Activated naive CD8-positive, alpha-beta T cell treated with anti-CD3 and anti-CD28 coated beads, Interleukin-2, amount 10 ng/mL, durations not matched to agents 7 days and 5 days (primary cell): ENCODE data around the gene XAGE2. TPM values are rescaled to one million over a fixed set of nuclear protein-coding genes. Genes with fewer than 3 reads are reported as not detected.
"Not testable (repeated sequence)": the region's sequence is repeated elsewhere in the genome, so short reads cannot be mapped to it uniquely, and the experiment has no call there.

Source experiments
- ATAC-seq: fragments of 150-1000 bp; cut with Tn5 transposase; one replicate; pipeline ENCODE4 v1.10.0; 2021; ENCODE audit warnings: low read depth, moderate library complexity
- POLR2A ChIA-PET: fragments of 350-600 bp; sonication (Branson Sonifier 250); formaldehyde crosslinking; loops from one replicate; lab custom pipeline; 2021; ENCODE audit warnings: antibody characterized with exemption; lab: Charles Lee
- DNase-seq: peaks from one replicate; pipeline ENCODE4 v3.0.0; 2021
- H3K27ac Mint-ChIP-seq: one replicate; pipeline ENCODE4 v1.8.0; 2022; ENCODE audit warnings: mild to moderate bottlenecking, mixed read lengths
- H3K27me3 Mint-ChIP-seq: one replicate; pipeline ENCODE4 v1.8.0; 2022; ENCODE audit warnings: mild to moderate bottlenecking, moderate library complexity, mixed read lengths
- H3K36me3 Mint-ChIP-seq: one replicate; pipeline ENCODE4 v1.8.0; 2021; ENCODE audit warnings: mild to moderate bottlenecking, mixed read lengths
- H3K4me1 Mint-ChIP-seq: one replicate; pipeline ENCODE4 v1.8.0; 2021; ENCODE audit warnings: mixed read lengths
- H3K4me3 Mint-ChIP-seq: one replicate; pipeline ENCODE4 v1.8.0; 2022; ENCODE audit warnings: mild to moderate bottlenecking, moderate library complexity, mixed read lengths
- H3K9me3 Mint-ChIP-seq: one replicate; pipeline ENCODE4 v1.8.0; 2021; ENCODE audit warnings: mixed read lengths
- total RNA-seq, 2 experiments: library from RNA; stranded (reverse); gene quantifications; one replicate each; pipeline ENCODE4 v1.2.3, GENCODE V29; 2021

Gene XAGE2
- not detected for total RNA-seq

- ATAC-seq (no peak), DNase-seq (no peak)
- Mint-ChIP-seq H3K4me1 (no peaks in the 10 kb centered on the region), H3K27me3 (peaks cover 2% of the 10 kb centered on the region), H3K9me3 (no peaks in the 10 kb centered on the region), H3K27ac (no peak within 1 kb of the TSS), H3K4me3 (no peak within 1 kb of the TSS), H3K36me3 (no peaks in the 10 kb centered on the region)
- POLR2A ChIA-PET: no interaction called here
Observed at GRCh38 chrX:52368368-52369055, at the start of gene XAGE2. Gene XAGE2 (plus strand): TSS chrX:52369021. CDS start chrX:52370015, 994 bp downstream.

- Mint-ChIP-seq H3K4me3 (no peak overlapping the region), H3K4me1 (no peaks in the 10 kb centered on the region), H3K27ac (no peak overlapping the region), H3K27me3 (peaks cover 1% of the 10 kb centered on the region), H3K9me3 (peaks cover 1% of the 10 kb centered on the region), H3K36me3 (no peaks in the 10 kb centered on the region)
- POLR2A ChIA-PET: no interaction called here
- DNase-seq (no peak), ATAC-seq (no peak)
Observed at GRCh38 chrX:52337410-52337809, 31.4 kb upstream of the XAGE2 start.

DNA sequence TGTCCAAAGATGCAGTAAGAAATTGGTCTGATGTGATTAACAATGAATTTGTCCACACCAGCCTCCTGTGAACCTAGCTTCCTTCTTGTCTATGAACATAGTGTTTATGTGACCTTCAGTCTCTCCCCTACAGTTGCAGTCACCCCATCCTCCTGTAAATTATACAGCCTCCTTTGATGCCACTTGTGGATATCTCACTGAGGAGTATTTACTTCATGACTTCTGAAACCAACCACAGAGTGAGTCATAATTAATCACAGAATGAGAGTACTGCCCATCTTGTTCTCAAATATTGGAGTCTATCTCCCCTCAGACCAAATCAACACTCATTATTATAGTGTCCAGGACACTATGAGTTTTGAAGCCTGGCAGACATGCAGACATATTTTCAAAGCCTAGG lies 27.3 kb upstream of the XAGE2 start:
- POLR2A ChIA-PET: no interaction called here
- no peak for DNase-seq
- Mint-ChIP-seq H3K27ac (no peak overlapping the region), H3K27me3 (no peaks in the 10 kb centered on the region), H3K4me1 (peaks cover 1% of the 10 kb centered on the region), H3K36me3 (no peaks in the 10 kb centered on the region), H3K4me3 (no peak overlapping the region), H3K9me3 (no peaks in the 10 kb centered on the region)
- ATAC-seq: no peak

- POLR2A ChIA-PET, H3K27me3 Mint-ChIP-seq, H3K27ac Mint-ChIP-seq, H3K36me3 Mint-ChIP-seq, DNase-seq, H3K9me3 Mint-ChIP-seq, H3K4me3 Mint-ChIP-seq, H3K4me1 Mint-ChIP-seq, ATAC-seq: not testable (repeated sequence)
Observed at GRCh38 chrX:52343131-52343530, 25.7 kb upstream of the XAGE2 start.

GRCh38 chrX:52345402-52345801 lies 23.4 kb upstream of the XAGE2 start:
- H3K36me3 Mint-ChIP-seq, H3K4me3 Mint-ChIP-seq, H3K27ac Mint-ChIP-seq, ATAC-seq, H3K9me3 Mint-ChIP-seq, POLR2A ChIA-PET, H3K27me3 Mint-ChIP-seq, H3K4me1 Mint-ChIP-seq: not testable (repeated sequence)
- peak; percentile 43 for DNase-seq

DNA sequence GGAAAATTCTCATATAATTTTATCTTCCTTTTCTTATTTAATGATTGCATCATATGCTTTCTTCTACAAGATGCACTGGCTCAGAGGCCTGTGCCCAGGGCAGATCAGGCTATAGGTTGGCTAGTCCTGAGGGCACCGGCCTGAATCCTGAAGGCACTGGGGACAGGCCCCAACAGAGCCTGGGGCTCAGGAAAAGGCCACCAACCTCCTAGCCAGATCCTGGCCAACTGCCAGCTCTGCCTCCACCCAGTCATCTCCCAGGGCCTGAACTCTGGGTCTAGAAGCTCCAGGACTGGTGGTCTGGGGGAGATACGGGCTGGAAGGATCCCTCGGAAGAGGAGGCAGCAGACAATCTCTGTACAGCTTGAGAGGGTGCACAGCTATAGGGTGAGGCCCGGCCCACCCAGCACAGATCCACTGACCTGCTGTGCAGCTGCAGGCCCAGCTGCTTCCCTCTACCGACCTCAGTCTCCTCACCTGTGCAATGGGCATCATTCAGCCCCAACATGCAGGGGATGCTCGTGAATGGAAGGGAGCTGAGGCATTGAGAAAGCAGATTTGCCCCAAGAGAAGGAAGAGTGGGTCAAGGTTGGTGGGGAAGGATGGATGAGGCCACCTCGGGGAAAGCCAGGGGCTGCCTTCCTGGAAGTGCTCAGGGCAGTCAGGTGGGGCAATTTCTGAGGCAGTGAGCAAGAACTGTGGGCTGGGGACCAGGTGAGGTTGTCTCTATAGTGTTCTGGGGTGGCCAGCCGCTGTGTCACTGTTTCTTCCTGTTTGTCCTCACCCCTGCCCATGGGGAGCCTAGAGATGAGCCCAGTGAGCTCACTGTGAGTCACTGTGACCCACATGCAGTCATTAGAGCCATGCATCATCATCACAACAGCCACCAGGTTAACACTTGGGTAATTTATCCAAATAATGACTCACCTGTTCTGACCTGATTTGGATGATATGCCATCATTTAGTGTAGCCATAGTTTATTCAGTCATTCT lies 22.4 kb upstream of the XAGE2 start:
- POLR2A ChIA-PET: no interaction called here
- Mint-ChIP-seq H3K4me3 (no peak overlapping the region), H3K4me1 (peaks cover 1% of the 10 kb centered on the region), H3K27ac (no peak overlapping the region), H3K9me3 (no peaks in the 10 kb centered on the region), H3K36me3 (no peaks in the 10 kb centered on the region), H3K27me3 (no peaks in the 10 kb centered on the region)
- no peak for DNase-seq
- ATAC-seq: no peak

GRCh38 chrX:52349681-52350080 lies 19.1 kb upstream of the XAGE2 start:
- Mint-ChIP-seq H3K27ac (no peak overlapping the region), H3K27me3 (no peaks in the 10 kb centered on the region), H3K9me3 (no peaks in the 10 kb centered on the region), H3K4me3 (no peak overlapping the region), H3K36me3 (no peaks in the 10 kb centered on the region), H3K4me1 (peaks cover 1% of the 10 kb centered on the region)
- ATAC-seq (no peak), DNase-seq (no peak)
- POLR2A ChIA-PET: interaction anchor here (0.5 kb wide), 1 partner anchor 933 kb away, joined by 4 read pairs; no protein-coding TSS in a partner anchor

GRCh38 chrX:52352551-52352950 lies 16.3 kb upstream of the XAGE2 start:
- no peak overlapping the region for H3K4me3 Mint-ChIP-seq
- POLR2A ChIA-PET: no interaction called here

GRCh38 chrX:52353838-52354237 lies 15.0 kb upstream of the XAGE2 start:
- Mint-ChIP-seq H3K9me3 (no peaks in the 10 kb centered on the region), H3K4me3 (no peak overlapping the region), H3K27me3 (peaks cover 2% of the 10 kb centered on the region), H3K36me3 (no peaks in the 10 kb centered on the region), H3K4me1 (no peaks in the 10 kb centered on the region), H3K27ac (no peak overlapping the region)
- no peak for ATAC-seq
- POLR2A ChIA-PET: no interaction called here
- DNase-seq: no peak

More at GRCh38 chrX:52352551-52352950, 16.3 kb upstream of the XAGE2 start:
- Mint-ChIP-seq H3K4me1 (no peaks in the 10 kb centered on the region), H3K27ac (no peak overlapping the region), H3K27me3 (peaks cover 2% of the 10 kb centered on the region), H3K9me3 (no peaks in the 10 kb centered on the region), H3K36me3 (no peaks in the 10 kb centered on the region)
- ATAC-seq (no peak), DNase-seq (no peak)

- POLR2A ChIA-PET: no interaction called here
- H3K9me3 Mint-ChIP-seq: no peaks in the 10 kb centered on the region
- H3K4me1 Mint-ChIP-seq: no peaks in the 10 kb centered on the region
- no peak overlapping the region for H3K27ac Mint-ChIP-seq
- DNase-seq: no peak
- no peak overlapping the region for H3K4me3 Mint-ChIP-seq
- peaks cover 2% of the 10 kb centered on the region for H3K27me3 Mint-ChIP-seq
- ATAC-seq: no peak
- H3K36me3 Mint-ChIP-seq: no peaks in the 10 kb centered on the region
Observed at GRCh38 chrX:52355108-52355507, 13.7 kb upstream of the XAGE2 start.

DNA sequence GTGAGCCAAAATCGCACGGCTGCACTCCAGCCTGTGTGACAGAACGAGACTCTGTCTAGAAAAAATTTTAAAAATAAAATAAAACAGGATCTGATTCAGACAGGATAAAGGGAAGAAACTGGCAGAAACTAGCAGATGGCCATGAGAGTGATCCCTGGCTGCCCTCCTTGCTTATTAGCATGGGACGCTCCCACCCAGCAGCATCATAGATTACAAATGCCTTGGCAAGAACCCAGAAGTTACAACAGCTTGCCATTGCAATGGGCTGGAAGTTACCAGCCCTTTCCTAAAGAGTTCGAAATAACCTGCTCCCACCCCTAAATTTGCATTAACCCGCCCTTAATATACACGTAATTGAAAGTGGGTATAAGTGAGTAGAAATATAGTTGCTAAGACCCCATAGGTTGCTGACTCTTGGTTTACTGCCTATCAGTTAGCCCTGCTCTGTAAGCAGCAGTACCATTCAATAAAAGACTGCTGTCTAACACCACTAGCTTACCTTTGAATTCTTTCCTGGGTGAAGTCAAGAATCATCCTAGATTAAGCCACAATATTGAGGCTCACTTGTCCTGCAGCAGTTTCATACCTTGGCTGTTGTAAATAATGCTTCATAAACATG lies 9.1 kb upstream of the XAGE2 start:
- no peaks in the 10 kb centered on the region for H3K4me1 Mint-ChIP-seq

GRCh38 chrX:52361941-52362340 lies 6.9 kb upstream of the XAGE2 start:
- no peaks in the 10 kb centered on the region for H3K4me1 Mint-ChIP-seq
- POLR2A ChIA-PET: no interaction called here
- no peaks in the 10 kb centered on the region for H3K36me3 Mint-ChIP-seq
- no peak overlapping the region for H3K4me3 Mint-ChIP-seq
- H3K27me3 Mint-ChIP-seq: peaks cover 4% of the 10 kb centered on the region
- H3K27ac Mint-ChIP-seq: no peak overlapping the region
- DNase-seq: no peak
- H3K9me3 Mint-ChIP-seq: no peaks in the 10 kb centered on the region
- no peak for ATAC-seq

More for the DNA sequence above, 9.1 kb upstream of the XAGE2 start:
- Mint-ChIP-seq H3K36me3 (no peaks in the 10 kb centered on the region), H3K27ac (no peak overlapping the region), H3K9me3 (no peaks in the 10 kb centered on the region), H3K27me3 (peaks cover 4% of the 10 kb centered on the region), H3K4me3 (no peak overlapping the region)
- POLR2A ChIA-PET: no interaction called here
- no peak for DNase-seq
- no peak for ATAC-seq

- Mint-ChIP-seq H3K36me3 (no peaks in the 10 kb centered on the region), H3K4me1 (no peaks in the 10 kb centered on the region), H3K9me3 (no peaks in the 10 kb centered on the region), H3K4me3 (no peak overlapping the region), H3K27ac (no peak overlapping the region), H3K27me3 (peaks cover 2% of the 10 kb centered on the region)
- POLR2A ChIA-PET: no interaction called here
- ATAC-seq (no peak), DNase-seq (no peak)
Observed at GRCh38 chrX:52363247-52363883, 5.5 kb upstream of the XAGE2 start.
